Thoracic aorta (tissue), 2 donors: ENCODE results near the gene CAMK1D. TPM values are rescaled to one million over a fixed set of nuclear protein-coding genes. Genes with fewer than 3 reads are reported as not detected.

Experiments
- ATAC-seq: fragments of 150-250 bp; one replicate; pipeline ENCODE4 v1.8.0; 2017; ENCODE audit warnings: low read depth; ENCODE audit not compliant: insufficient number of reproducible peaks, low FRiP score
- DNase-seq: peaks from one replicate; pipeline ENCODE4 v3.0.0-alpha.2; 2020; ENCODE audit warnings: low spot score
- H3K27ac ChIP-seq, 2 donors: fragments of 200-600 bp; sonication (generic); 1 replicate in 1 of 2; 2 replicates in 1 of 2; pipeline ENCODE4 v1.5.1; 2016; ENCODE audit warnings: mild to moderate bottlenecking in 2 of 2, moderate library complexity in 2 of 2
- H3K27me3 ChIP-seq: fragments of 200-600 bp; sonication (generic); replicated peaks from 2 replicates; pipeline ENCODE4 v1.6.0; 2016; ENCODE audit warnings: mild to moderate bottlenecking; ENCODE audit not compliant: insufficient read depth
- H3K36me3 ChIP-seq: fragments of 200-600 bp; sonication (generic); one replicate; pipeline ENCODE4 v1.5.1; 2016
- H3K4me1 ChIP-seq, 2 donors: fragments of 200-600 bp; sonication (generic); 1 replicate in 1 of 2; 2 replicates in 1 of 2; pipeline versions ENCODE4 v1.5.1 to v1.6.0; 2016; ENCODE audit warnings: low read depth in 2 of 2, mild to moderate bottlenecking in 1 of 2; ENCODE audit not compliant: control insufficient read depth in 1 of 2
- H3K4me3 ChIP-seq: fragments of 200-600 bp; sonication (generic); 2 replicates; pipeline ENCODE4 v1.5.1; 2016; ENCODE audit warnings: mild to moderate bottlenecking
- H3K9me3 ChIP-seq: fragments of 200-600 bp; sonication (generic); 2 replicates; pipeline ENCODE4 v1.5.1; 2016
- CTCF ChIP-seq: fragments of 200-600 bp; sonication (generic); IDR thresholded peaks from one replicate; pipeline ENCODE4 v1.5.1; 2019; ENCODE audit warnings: antibody characterized with exemption
- total RNA-seq, 2 donors: library from RNA; depleted of rRNA; stranded (reverse); fragments of >200 nt; gene quantifications; one replicate each; pipeline versions ENCODE4 v1.1.0 to v1.2.3, GENCODE V29; 2016

The CAMK1D gene
- total RNA-seq, 2 donors from 2014 or later: 8.7 to 11.2 TPM

DNA sequence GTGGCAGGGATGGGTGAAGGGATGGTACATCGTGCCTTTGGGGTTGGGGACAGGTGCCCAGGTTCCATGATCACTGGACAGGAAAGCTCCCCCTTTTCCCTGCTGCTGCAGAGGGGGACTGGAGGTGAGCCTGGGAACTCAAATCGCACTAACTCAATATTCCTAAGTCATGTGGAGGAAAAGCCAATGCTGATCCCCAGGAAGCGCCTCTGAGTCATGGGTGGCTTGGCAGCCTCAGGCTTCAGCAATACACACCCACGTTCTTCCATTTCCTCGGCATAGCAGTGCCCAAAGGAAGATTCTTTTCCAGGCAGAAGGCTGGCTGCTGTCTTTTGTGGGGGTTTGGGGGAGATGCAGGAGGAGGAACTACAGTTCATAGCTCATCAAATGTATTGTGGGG is 486.4 kb downstream of the CAMK1D start:
- Histone ChIP-seq H3K27ac (no peak overlapping the region), H3K9me3 (no peaks in the 10 kb centered on the region), H3K27me3 (no peaks in the 10 kb centered on the region), H3K4me3 (no peak overlapping the region), H3K4me1 (peaks cover 0 to 6% of the 10 kb centered on the region in 2 donors), H3K36me3 (no peaks in the 10 kb centered on the region)
- DNase-seq (no peak), ATAC-seq (peak; percentile 45)
- no peak for TF ChIP-seq CTCF

- H3K4me1 ChIP-seq: peaks cover 0 to 6% of the 10 kb centered on the region in 2 donors
- H3K4me3 ChIP-seq: no peak overlapping the region
- DNase-seq (no peak), ATAC-seq (no peak)
- no peaks in the 10 kb centered on the region for H3K9me3 ChIP-seq
- H3K36me3 ChIP-seq: no peaks in the 10 kb centered on the region
- H3K27ac ChIP-seq: no peak overlapping the region
- TF ChIP-seq CTCF: no peak
- H3K27me3 ChIP-seq: no peaks in the 10 kb centered on the region
Measured at GRCh38 chr10:12838366-12838765, 489.0 kb downstream of the CAMK1D start.

DNA sequence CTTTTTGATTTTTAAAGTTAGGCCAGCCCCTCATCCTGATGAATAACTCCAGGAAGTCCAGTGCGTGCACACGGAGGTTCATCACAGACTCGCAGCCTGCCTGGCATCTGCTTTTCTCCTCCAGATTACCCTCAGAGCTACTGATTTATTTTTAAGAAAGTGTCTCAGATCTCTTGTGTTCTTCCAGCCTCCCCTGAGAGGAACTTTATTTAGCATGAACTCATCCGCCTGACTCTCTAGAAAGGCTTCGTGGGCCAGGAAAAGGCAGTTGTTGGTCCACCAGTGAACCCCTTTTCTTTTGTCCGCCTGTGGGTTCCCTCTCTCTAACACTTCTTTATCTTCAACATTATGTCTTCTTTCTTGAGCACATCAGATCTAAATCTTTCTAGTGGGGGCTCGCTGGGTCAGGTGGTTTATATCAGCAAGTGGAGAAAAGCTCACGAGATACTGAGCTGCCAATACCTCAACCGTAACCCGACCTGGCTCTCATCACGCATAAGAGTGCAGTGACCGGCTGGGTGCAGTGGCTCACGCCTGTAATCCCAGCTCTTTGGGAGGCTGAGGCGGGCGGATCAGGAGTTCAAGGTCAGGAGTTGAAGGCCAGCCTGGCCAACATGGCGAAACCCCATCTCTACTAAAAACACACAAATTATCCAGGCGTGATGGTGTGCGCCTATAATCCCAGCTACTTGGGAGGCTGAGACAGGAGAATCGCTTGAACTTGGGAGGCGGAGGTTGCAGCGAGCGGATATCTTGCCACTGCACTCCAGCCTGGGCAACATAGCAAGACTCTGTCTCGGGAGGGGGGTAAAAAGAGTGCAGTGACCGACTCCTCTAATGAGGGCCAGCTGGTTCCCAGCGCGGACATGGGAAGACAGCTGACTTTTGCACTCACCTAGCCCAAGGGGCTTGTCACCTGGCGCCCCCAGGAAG is 489.9 kb downstream of the CAMK1D start:
- Histone ChIP-seq H3K9me3 (no peaks in the 10 kb centered on the region), H3K4me3 (no peak overlapping the region), H3K36me3 (no peaks in the 10 kb centered on the region), H3K4me1 (peaks cover 3 to 6% of the 10 kb centered on the region in 2 donors), H3K27ac (no peak overlapping the region), H3K27me3 (no peaks in the 10 kb centered on the region)
- DNase-seq: no peak
- no peak for TF ChIP-seq CTCF
- ATAC-seq: no peak

- no peak for TF ChIP-seq CTCF
- ATAC-seq: no peak
- Histone ChIP-seq H3K27me3 (no peaks in the 10 kb centered on the region), H3K4me1 (peaks cover 11 to 12% of the 10 kb centered on the region in 2 donors), H3K4me3 (no peak overlapping the region), H3K27ac (no peak overlapping the region), H3K9me3 (no peaks in the 10 kb centered on the region), H3K36me3 (no peaks in the 10 kb centered on the region)
- DNase-seq: no peak
Measured at GRCh38 chr10:12839941-12840611, 490.7 kb downstream of the CAMK1D start.

DNA sequence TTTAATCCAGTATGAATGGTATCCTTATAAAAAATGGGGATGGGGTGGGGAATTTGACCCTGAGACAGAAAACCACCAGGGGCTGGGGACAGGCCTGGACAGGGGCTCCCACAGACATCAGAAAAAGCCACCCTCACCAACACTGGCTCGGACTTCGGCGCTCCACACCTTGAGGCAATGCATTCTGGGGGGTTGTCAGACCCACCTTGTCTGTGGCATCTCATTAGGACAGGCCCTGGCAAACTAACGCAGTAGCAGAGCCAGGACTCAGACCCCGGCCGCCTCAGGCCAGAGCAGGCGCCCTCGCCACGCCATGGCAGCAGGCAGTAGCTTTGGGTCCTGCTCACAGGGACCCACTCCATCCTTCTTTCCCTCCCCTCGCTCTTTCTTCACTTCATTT is 492.1 kb downstream of the CAMK1D start:
- peaks cover 12 to 24% of the 10 kb centered on the region in 2 donors for H3K4me1 ChIP-seq
- no peaks in the 10 kb centered on the region for H3K27me3 ChIP-seq
- no peak for TF ChIP-seq CTCF
- H3K4me3 ChIP-seq: no peak overlapping the region
- ATAC-seq: no peak
- no peaks in the 10 kb centered on the region for H3K36me3 ChIP-seq
- H3K27ac ChIP-seq: no peak overlapping the region
- no peaks in the 10 kb centered on the region for H3K9me3 ChIP-seq
- no peak for DNase-seq
